ENCODE measurements around the gene CACNG8.

DNA sequence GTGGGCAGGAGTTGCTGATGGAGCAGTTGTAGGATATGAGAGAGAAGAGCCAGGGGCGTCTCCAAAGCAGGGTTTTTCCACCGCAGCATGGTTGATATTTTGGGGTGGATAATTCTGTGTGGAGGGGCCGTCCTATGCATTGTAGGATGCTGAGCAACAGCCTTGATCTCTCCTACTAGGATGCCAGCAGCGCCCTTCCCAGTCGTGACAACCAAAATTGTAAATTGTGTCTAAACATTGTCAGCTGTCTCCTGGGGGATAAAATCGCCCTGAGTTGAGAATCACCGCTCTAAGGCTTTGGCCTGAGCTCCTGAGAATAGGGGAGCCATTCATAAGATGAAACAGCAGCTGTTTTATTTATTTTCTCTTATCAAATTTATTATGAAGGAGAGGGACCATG, 4.2 kb downstream of the CACNG8 start:
- TF ChIP-seq, protein P1, sequence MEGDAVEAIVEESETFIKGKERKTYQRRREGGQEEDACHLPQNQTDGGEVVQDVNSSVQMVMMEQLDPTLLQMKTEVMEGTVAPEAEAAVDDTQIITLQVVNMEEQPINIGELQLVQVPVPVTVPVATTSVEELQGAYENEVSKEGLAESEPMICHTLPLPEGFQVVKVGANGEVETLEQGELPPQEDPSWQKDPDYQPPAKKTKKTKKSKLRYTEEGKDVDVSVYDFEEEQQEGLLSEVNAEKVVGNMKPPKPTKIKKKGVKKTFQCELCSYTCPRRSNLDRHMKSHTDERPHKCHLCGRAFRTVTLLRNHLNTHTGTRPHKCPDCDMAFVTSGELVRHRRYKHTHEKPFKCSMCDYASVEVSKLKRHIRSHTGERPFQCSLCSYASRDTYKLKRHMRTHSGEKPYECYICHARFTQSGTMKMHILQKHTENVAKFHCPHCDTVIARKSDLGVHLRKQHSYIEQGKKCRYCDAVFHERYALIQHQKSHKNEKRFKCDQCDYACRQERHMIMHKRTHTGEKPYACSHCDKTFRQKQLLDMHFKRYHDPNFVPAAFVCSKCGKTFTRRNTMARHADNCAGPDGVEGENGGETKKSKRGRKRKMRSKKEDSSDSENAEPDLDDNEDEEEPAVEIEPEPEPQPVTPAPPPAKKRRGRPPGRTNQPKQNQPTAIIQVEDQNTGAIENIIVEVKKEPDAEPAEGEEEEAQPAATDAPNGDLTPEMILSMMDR (IDR thresholded peaks at IDR 0.05; ENCODE audit: low read length) = no peak
- TF ChIP-seq EZH2 (IDR thresholded peaks at IDR 0.05; ENCODE audit: borderline replicate concordance, low read length) = no peak

Data from OCI-LY1 (cell line).